Keratinocyte (primary cell): ENCODE measurements around the gene C2orf49.

Source experiments
- CTCF ChIP-seq, 3 experiments: IDR thresholded peaks in 1 of 3; conservative IDR thresholded peaks in 1 of 3; optimal IDR thresholded peaks in 1 of 3; 2 replicates in 2 of 3; 3 replicates in 1 of 3; pipeline versions ENCODE3 to v1.5.1; 2011; ENCODE audit warnings: low read length in 3 of 3, mild to moderate bottlenecking in 3 of 3, moderate library complexity in 2 of 3, control low read depth in 1 of 3, inconsistent platforms in 1 of 3; ENCODE audit not compliant: insufficient read depth in 2 of 3; ENCODE audit errors: extremely low read depth in 1 of 3
- EZH2 ChIP-seq: IDR thresholded peaks from one replicate; pipeline ENCODE4 v1.6.1; 2012; ENCODE audit warnings: inconsistent platforms, mild to moderate bottlenecking, low read length, moderate library complexity

- no peak for TF ChIP-seq CTCF (optimal IDR thresholded peaks at IDR 0.05 in 1 of 3, IDR thresholded peaks at IDR 0.05 in 1 of 3, conservative IDR thresholded peaks at IDR 0.05 in 1 of 3; ENCODE audit: extremely low read depth in 1 of 3, insufficient read depth in 2 of 3, low read length in 3 of 3)
- no peak for TF ChIP-seq EZH2
Observed at GRCh38 chr2:105323111-105323510, 14.2 kb upstream of the C2orf49 start.
